Sigmoid colon (tissue), 7 donors: ENCODE results near the gene USP22. TPM values are rescaled to one million over a fixed set of nuclear protein-coding genes. Genes with fewer than 3 reads are reported as not detected.
"Not testable (repeated sequence)": the region's sequence is repeated elsewhere in the genome, so short reads cannot be mapped to it uniquely, and the experiment has no call there.

ENCODE experiments used
- DNase-seq: peaks from one replicate; pipeline ENCODE4 v3.0.0-alpha.2; 2019
- H3K27ac ChIP-seq, 4 donors: fragments of 200-600 bp; sonication (generic); one replicate each; pipeline ENCODE4 v1.5.1; 2016 to 2019; ENCODE audit warnings: mild to moderate bottlenecking in 1 of 4
- H3K27me3 ChIP-seq, 3 donors: fragments of 200-600 bp; sonication (generic); one replicate each; pipeline ENCODE4 v1.5.1; 2019; ENCODE audit warnings: mild to moderate bottlenecking in 1 of 3
- H3K36me3 ChIP-seq, 4 donors: fragments of 200-600 bp; sonication (generic); one replicate each; pipeline ENCODE4 v1.5.1; 2016 to 2019
- H3K4me1 ChIP-seq, 4 donors: fragments of 200-600 bp; sonication (generic); one replicate each; pipeline ENCODE4 v1.5.1; 2017 to 2019
- H3K4me3 ChIP-seq, 4 donors: fragments of 200-600 bp; sonication (generic); one replicate each; pipeline ENCODE4 v1.5.1; 2017 to 2019; ENCODE audit warnings: mild to moderate bottlenecking in 2 of 4, moderate library complexity in 1 of 4
- H3K9me3 ChIP-seq, 4 donors: fragments of 200-600 bp in 3 of 4; sonication (generic) in 3 of 4; one replicate each; pipeline versions ENCODE4 v1.5.1 to v1.6.1; 2013 to 2019
- CTCF ChIP-seq, 4 experiments: fragments of 450-650 bp in 3 of 4; fragments of 200-600 bp in 1 of 4; IDR thresholded peaks; one replicate each; pipeline ENCODE4 v1.5.1; 2016 to 2019; ENCODE audit warnings: antibody characterized with exemption in 4 of 4, mild to moderate bottlenecking in 3 of 4, moderate library complexity in 2 of 4
- EP300 ChIP-seq, 4 donors: sonication (generic); formaldehyde crosslinking; IDR thresholded peaks; one replicate each; pipeline ENCODE4 v1.6.1; 2017; ENCODE audit warnings: antibody characterized with exemption in 4 of 4
- POLR2A ChIP-seq, 2 donors: fragments of 450-650 bp; IDR thresholded peaks; one replicate each; pipeline ENCODE4 v1.6.1; 2016; ENCODE audit warnings: antibody characterized with exemption in 2 of 2, mild to moderate bottlenecking in 2 of 2, moderate library complexity in 2 of 2
- POLR2AphosphoS5 ChIP-seq, 4 donors: sonication (generic); formaldehyde crosslinking; IDR thresholded peaks; one replicate each; pipeline ENCODE4 v1.6.1; 2017; ENCODE audit warnings: antibody characterized with exemption in 4 of 4
- WGBS, 2 donors: extraction: QIAGEN DNeasy Blood & Tissue Kit; methylation state at CpG; one replicate each; pipeline ENCODE4 v1.1.7; 2013; 5-methylcytosine and 5-hydroxymethylcytosine counted together
- intact Hi-C: fragments of 100-400 bp; cut with DNase I; formaldehyde crosslinking; loops from one replicate; pipeline ENCODE4 v1.15.1; 2023
- polyA plus RNA-seq, 3 donors: library from polyadenylated mRNA; stranded (reverse); fragments of 200-250 nt; gene quantifications; one replicate each; pipeline ENCODE4 v1.2.3, GENCODE V29; 2013
- total RNA-seq, 4 donors: library from RNA; depleted of rRNA; stranded (reverse); fragments of >200 nt; gene quantifications; one replicate each; pipeline ENCODE4 v1.1.0, GENCODE V29; 2016
- donor health status: healthy with polysubstance abuse.
- donor health status: Bipolar disorder and iron deficiency.
- donor health status: healthy.

The USP22 gene
- total and polyA plus RNA-seq, 7 donors = 25.2 to 84.2 (median 71.2) TPM

DNA sequence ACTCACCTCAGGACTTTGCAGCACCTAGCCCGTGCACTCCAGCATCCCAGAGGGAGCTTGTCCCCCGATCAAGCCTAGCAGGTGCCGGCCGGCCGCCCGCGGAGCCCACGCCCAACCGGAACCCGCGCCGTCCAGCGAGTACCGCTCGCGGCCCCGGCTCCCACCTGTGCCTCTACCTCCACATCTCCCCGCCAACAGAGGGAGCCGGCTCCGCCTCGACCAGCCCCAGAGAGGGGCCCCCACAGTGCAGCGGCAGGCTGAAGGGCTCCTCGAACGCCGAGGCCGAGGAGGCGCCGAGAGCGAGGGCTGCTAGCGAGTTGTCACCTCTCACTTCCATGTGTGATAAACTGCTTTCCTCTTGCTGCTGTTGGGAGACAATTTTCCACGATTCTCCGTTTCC is 42.9 kb upstream of the USP22 start:
- Histone ChIP-seq H3K27ac (no peak overlapping the region), H3K9me3 (peaks cover 0 to 2% (median 0%) of the 10 kb centered on the region in 4 donors), H3K4me3 (no peak overlapping the region), H3K36me3 (no peaks in the 10 kb centered on the region), H3K27me3 (no peaks in the 10 kb centered on the region), H3K4me1 (no peaks in the 10 kb centered on the region)
- 84 to 94% methylated on average over 32 of the region's 32 CpGs for WGBS, 2 donors
- no peak for TF ChIP-seq CTCF (IDR thresholded peaks at IDR 0.05)
- no peak for TF ChIP-seq POLR2AphosphoS5 (IDR thresholded peaks at IDR 0.05)
- no peak for TF ChIP-seq POLR2A (IDR thresholded peaks at IDR 0.05)
- no peak for TF ChIP-seq EP300 (IDR thresholded peaks at IDR 0.05)
- intact Hi-C loops = no loop called here
- DNase-seq = no peak

GRCh38 chr17:21085280-21085679 is 42.5 kb upstream of the USP22 start:
- H3K27ac ChIP-seq, H3K27me3 ChIP-seq, H3K36me3 ChIP-seq, H3K4me1 ChIP-seq, H3K4me3 ChIP-seq, DNase-seq, H3K9me3 ChIP-seq, intact Hi-C loops: not testable (repeated sequence)
- 95 to 98% methylated on average over 1 of the region's 1 CpG for WGBS, 2 donors

GRCh38 chr17:21082001-21082436 is 39.2 kb upstream of the USP22 start:
- Histone ChIP-seq H3K27ac (no peak overlapping the region), H3K27me3 (no peaks in the 10 kb centered on the region), H3K9me3 (peaks cover 0 to 2% (median 0%) of the 10 kb centered on the region in 4 donors), H3K4me3 (no peak overlapping the region), H3K4me1 (peaks cover 0 to 28% (median 19%) of the 10 kb centered on the region in 4 donors), H3K36me3 (no peaks in the 10 kb centered on the region)
- no peak for DNase-seq
- no peak for TF ChIP-seq POLR2AphosphoS5 (IDR thresholded peaks at IDR 0.05)
- no peak for TF ChIP-seq CTCF (IDR thresholded peaks at IDR 0.05)
- TF ChIP-seq POLR2A (IDR thresholded peaks at IDR 0.05) = no peak
- TF ChIP-seq EP300 (IDR thresholded peaks at IDR 0.05) = no peak
- intact Hi-C loops = no loop called here
- 77 to 84% methylated on average over 5 of the region's 5 CpGs for WGBS, 2 donors

DNA sequence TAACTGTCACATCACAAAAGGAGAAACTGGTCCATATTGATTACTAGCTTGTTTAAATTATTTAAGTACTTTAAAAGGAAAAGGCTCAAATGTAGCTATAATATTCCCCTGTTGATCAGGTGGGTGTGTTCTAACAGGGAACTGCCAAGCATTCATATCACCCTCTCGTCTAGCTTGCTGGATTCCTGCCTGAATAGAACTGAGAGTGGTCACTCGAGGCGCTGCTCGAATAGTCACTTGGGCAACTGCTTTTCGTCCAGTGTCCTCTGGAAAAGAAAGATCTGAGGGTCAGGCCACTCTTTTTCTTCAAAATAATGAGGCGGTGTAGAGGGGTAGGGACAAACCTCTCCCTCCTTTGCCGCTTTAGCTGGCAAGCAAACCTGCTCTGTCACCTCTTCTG is 36.4 kb upstream of the USP22 start:
- H3K27me3 ChIP-seq = no peaks in the 10 kb centered on the region
- DNase-seq = no peak
- H3K4me1 ChIP-seq = peaks cover 0 to 49% (median 39%) of the 10 kb centered on the region in 4 donors
- H3K9me3 ChIP-seq = peaks cover 0 to 2% (median 0%) of the 10 kb centered on the region in 4 donors
- no peaks in the 10 kb centered on the region for H3K36me3 ChIP-seq
- intact Hi-C loops = loop anchor here (5.0 kb wide), 1 partner anchor 88 kb away; no protein-coding TSS in a partner anchor
- no peak for TF ChIP-seq CTCF (IDR thresholded peaks at IDR 0.05)
- TF ChIP-seq POLR2A (IDR thresholded peaks at IDR 0.05) = no peak
- TF ChIP-seq POLR2AphosphoS5 (IDR thresholded peaks at IDR 0.05) = no peak
- no peak for TF ChIP-seq EP300 (IDR thresholded peaks at IDR 0.05)
- H3K27ac ChIP-seq = peak overlapping the region in 2 of 4 donors; percentile 82 to 85
- H3K4me3 ChIP-seq = no peak overlapping the region
- WGBS, 2 donors = 80 to 87% methylated on average over 7 of the region's 7 CpGs

DNA sequence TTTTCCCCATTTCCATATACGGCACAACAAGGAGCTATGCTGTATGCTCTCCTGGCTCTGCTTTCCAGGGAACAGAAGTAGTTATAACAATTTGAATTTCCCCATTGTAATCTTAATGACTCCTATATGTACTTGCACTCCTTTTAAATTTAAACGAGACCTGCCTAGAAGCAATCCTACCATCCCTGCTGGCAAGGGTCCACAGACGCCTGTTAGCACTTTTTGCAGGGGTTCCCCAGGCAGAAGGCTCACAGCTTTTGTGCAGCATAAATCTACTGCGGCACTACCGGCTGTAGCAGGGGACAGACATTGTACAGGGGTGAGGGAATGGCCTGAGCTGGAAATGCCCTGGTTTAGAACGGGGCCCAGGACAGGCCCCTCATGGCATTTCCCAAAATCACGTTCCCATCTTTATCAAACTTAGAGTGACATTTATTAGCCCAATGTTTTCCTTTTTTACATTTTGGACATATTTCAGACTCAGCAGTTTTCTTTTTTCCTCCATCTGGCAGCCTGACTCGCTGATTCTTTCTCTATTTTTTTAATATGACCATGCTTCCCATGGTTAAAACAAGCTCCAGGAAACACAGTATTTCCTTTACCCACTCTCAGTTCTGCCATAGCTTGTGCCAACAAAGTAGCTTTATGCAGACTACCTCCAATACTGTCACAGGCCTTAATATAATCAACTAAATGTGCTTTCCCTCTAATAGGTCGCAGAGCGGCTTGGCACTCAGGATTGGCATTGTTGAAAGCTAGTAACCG is 35.4 kb upstream of the USP22 start:
- WGBS, 2 donors = 60 to 82% methylated on average over 11 of the region's 11 CpGs
- no peaks in the 10 kb centered on the region for H3K36me3 ChIP-seq
- peaks cover 0 to 2% (median 0%) of the 10 kb centered on the region in 4 donors for H3K9me3 ChIP-seq
- peaks cover 0 to 49% (median 39%) of the 10 kb centered on the region in 4 donors for H3K4me1 ChIP-seq
- TF ChIP-seq POLR2AphosphoS5 (IDR thresholded peaks at IDR 0.05) (no peak), CTCF (IDR thresholded peaks at IDR 0.05) (no peak), POLR2A (IDR thresholded peaks at IDR 0.05) (no peak), EP300 (IDR thresholded peaks at IDR 0.05) (no peak)
- no peak for DNase-seq
- intact Hi-C loops = loop anchor here (5.0 kb wide), 1 partner anchor 89 kb away; no protein-coding TSS in a partner anchor
- H3K27me3 ChIP-seq = no peaks in the 10 kb centered on the region
- no peak overlapping the region for H3K4me3 ChIP-seq
- peak overlapping the region in 3 of 4 donors; percentile 39 to 85 (median 82) for H3K27ac ChIP-seq
